Neural progenitor cell (in vitro differentiated cells): ENCODE measurements around the gene PRMT7.

ENCODE experiments used
- EZH2 ChIP-seq: fragments of 200-600 bp; sonication (generic); IDR thresholded peaks from 2 replicates; pipeline ENCODE4 v1.6.1; 2017; ENCODE audit warnings: antibody characterized with exemption, mild to moderate bottlenecking, moderate library complexity
- TF ChIP-seq, protein P1 (sequence below): fragments of 200-600 bp; sonication (generic); IDR thresholded peaks from 2 replicates; pipeline ENCODE4 v1.5.1; 2017; ENCODE audit warnings: antibody characterized with exemption, mild to moderate bottlenecking

DNA sequence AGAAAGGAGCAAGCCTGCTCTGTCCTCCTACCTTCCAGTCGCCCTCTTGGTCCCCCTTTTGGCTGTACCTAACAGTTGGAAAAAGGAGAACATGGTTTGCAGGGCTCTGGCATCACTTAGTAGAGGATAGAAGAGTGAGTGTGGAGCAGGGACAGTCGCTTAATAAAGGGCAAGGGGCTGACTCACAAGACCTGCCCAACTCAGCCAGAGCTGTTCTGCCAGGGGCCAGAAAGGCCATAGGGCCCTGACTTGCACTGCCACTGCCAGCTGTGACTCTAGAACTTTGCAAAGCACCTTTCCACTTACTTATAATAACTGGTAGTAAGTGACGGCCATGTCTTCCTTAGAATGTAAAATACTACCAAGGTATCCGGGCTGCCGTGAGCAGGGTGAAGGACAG is 13.5 kb downstream of the PRMT7 start:
- TF ChIP-seq, protein P1, sequence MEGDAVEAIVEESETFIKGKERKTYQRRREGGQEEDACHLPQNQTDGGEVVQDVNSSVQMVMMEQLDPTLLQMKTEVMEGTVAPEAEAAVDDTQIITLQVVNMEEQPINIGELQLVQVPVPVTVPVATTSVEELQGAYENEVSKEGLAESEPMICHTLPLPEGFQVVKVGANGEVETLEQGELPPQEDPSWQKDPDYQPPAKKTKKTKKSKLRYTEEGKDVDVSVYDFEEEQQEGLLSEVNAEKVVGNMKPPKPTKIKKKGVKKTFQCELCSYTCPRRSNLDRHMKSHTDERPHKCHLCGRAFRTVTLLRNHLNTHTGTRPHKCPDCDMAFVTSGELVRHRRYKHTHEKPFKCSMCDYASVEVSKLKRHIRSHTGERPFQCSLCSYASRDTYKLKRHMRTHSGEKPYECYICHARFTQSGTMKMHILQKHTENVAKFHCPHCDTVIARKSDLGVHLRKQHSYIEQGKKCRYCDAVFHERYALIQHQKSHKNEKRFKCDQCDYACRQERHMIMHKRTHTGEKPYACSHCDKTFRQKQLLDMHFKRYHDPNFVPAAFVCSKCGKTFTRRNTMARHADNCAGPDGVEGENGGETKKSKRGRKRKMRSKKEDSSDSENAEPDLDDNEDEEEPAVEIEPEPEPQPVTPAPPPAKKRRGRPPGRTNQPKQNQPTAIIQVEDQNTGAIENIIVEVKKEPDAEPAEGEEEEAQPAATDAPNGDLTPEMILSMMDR: no peak
- no peak for TF ChIP-seq EZH2
